A673 (cell line): Measurements from ENCODE around the gene TCF25.

Source experiments
- EZH2 ChIP-seq: fragments of 200-600 bp; sonication (generic); IDR thresholded peaks from 2 replicates; pipeline ENCODE4 v1.6.1; 2017; ENCODE audit warnings: borderline replicate concordance, low read depth, mild to moderate bottlenecking, mixed read lengths, antibody characterized with exemption, low read length; ENCODE audit not compliant: poor library complexity, severe bottlenecking
- TF ChIP-seq, protein P1 (sequence below): fragments of 300-800, 200-600 bp; sonication (generic); conservative IDR thresholded peaks from 2 replicates; pipeline ENCODE4 v1.5.1; 2017; ENCODE audit warnings: low read depth, mild to moderate bottlenecking, antibody characterized with exemption, low read length, moderate library complexity, mixed read lengths

DNA sequence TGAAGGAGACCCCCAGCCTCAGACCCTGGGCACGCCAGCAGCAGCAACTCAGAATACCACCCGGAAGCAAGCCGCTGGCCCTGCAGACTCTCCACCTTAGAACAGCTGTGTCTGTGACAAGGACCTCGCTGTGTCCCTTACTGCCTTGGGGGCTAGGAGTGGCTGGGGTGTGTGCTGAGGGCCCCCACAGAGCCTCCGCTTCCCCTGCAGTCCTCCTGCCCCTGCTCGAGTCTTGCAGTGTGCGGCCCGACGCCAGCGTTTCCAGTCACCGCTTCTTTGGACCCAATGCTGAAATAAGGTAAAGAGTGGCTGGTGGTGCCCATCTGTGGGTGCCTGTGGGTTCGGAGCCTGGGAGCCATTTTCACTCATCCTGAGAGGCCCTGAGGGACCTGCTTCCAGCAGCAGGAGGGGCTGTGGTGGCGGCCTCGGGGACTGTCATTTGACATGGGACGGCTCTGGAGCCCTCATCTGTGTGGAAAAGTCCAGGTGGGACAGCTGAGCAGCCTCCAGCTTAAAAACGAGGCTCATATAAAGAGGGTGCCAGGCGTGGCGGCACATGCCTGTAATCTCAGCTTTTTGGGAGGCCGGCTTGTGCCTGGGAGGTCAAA lies 30.6 kb downstream of the TCF25 start:
- TF ChIP-seq, protein P1, sequence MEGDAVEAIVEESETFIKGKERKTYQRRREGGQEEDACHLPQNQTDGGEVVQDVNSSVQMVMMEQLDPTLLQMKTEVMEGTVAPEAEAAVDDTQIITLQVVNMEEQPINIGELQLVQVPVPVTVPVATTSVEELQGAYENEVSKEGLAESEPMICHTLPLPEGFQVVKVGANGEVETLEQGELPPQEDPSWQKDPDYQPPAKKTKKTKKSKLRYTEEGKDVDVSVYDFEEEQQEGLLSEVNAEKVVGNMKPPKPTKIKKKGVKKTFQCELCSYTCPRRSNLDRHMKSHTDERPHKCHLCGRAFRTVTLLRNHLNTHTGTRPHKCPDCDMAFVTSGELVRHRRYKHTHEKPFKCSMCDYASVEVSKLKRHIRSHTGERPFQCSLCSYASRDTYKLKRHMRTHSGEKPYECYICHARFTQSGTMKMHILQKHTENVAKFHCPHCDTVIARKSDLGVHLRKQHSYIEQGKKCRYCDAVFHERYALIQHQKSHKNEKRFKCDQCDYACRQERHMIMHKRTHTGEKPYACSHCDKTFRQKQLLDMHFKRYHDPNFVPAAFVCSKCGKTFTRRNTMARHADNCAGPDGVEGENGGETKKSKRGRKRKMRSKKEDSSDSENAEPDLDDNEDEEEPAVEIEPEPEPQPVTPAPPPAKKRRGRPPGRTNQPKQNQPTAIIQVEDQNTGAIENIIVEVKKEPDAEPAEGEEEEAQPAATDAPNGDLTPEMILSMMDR, result no peak
- TF ChIP-seq EZH2, result no peak
